ENCODE data around the gene KANK4. TPM values are rescaled to one million over a fixed set of nuclear protein-coding genes. Genes with fewer than 3 reads are reported as not detected.
A peak's percentile ranks its signal among the peaks of the same experiment; 100 is the strongest.

KANK4 gene
- polyA plus RNA-seq, 2 of the 4 experiments (the other 2 are of a cell fraction) = 0.66 to 0.81 TPM

- WGBS (ENCODE audit: missing lambda C conversion rate) = 73% methylated on average over 1 of the region's 1 CpG
- Histone ChIP-seq H3K4me2 (no peak overlapping the region), H3K4me1 (no peaks in the 10 kb centered on the region), H3K4me3 (no peak overlapping the region), H3K27ac (no peak overlapping the region), H3K9me3 (peaks cover 15% of the 10 kb centered on the region; the same call in 2 of the 3 replicates)
- POLR2A ChIA-PET = no interaction called here
- TF ChIP-seq ESRRA (IDR thresholded peaks at IDR 0.05; ENCODE audit: borderline replicate concordance, low read length) = no peak
- TF ChIP-seq FOSL2 (IDR thresholded peaks at IDR 0.05) = no peak
- TF ChIP-seq FOSL2 (CRISPR knock-in tag; IDR thresholded peaks at IDR 0.05) = peak; percentile 36; the same call in 1 of the 2 replicates
- peak in 1 of 2 experiments; percentile 25 for DNase-seq (ENCODE audit: low read depth in 1 of 2, low spot score in 1 of 2)
- CTCF ChIA-PET = interaction anchor here (0.8 to 1.3 kb wide), 4 partner anchors 94 to 197 kb away, joined by 3 to 5 read pairs (median 3); no protein-coding TSS in a partner anchor
- FAIRE-seq = no peak
- no peak for ATAC-seq
These were observed 109.2 kb downstream of the KANK4 start for GRCh38 chr1:62209931-62210595.

GRCh38 chr1:62208970-62209369 is 110.3 kb downstream of the KANK4 start:
- DNase-seq (ENCODE audit: low read depth in 1 of 2, low spot score in 1 of 2) (no peak), ATAC-seq (no peak), FAIRE-seq (no peak)
- TF ChIP-seq KDM1A (IDR thresholded peaks at IDR 0.05; ENCODE audit: low read depth) (no peak), CBX8 (IDR thresholded peaks at IDR 0.05) (no peak), ZSCAN20 (CRISPR knock-in tag; IDR thresholded peaks at IDR 0.05) (no peak), ZC3H11A (IDR thresholded peaks at IDR 0.05) (no peak), ATOH8 (CRISPR knock-in tag; IDR thresholded peaks at IDR 0.05; ENCODE audit: low read depth) (no peak), ZNF302 (CRISPR knock-in tag; IDR thresholded peaks at IDR 0.05) (no peak), NR3C1 (IDR thresholded peaks at IDR 0.05) (no peak), RARB (CRISPR knock-in tag; IDR thresholded peaks at IDR 0.05) (no peak), CBX2 (IDR thresholded peaks at IDR 0.05; ENCODE audit: borderline replicate concordance, low read depth) (no peak), HOXB5 (CRISPR knock-in tag; IDR thresholded peaks at IDR 0.05) (no peak), FOSL2 (IDR thresholded peaks at IDR 0.05) (no peak), FOSL2 (CRISPR knock-in tag; IDR thresholded peaks at IDR 0.05) (no peak), RCOR1 (IDR thresholded peaks at IDR 0.05; ENCODE audit: low read depth, low read length) (no peak), CTCF (IDR thresholded peaks at IDR 0.05) (no peak), SMC3 (IDR thresholded peaks at IDR 0.05) (no peak), JUNB (IDR thresholded peaks at IDR 0.05) (no peak), HES2 (IDR thresholded peaks at IDR 0.05) (no peak), RFX5 (IDR thresholded peaks at IDR 0.05) (no peak), EHF (CRISPR knock-in tag; IDR thresholded peaks at IDR 0.05) (no peak), POLR2AphosphoS2 (conservative IDR thresholded peaks at IDR 0.05; ENCODE audit: low read length) (no peak), MAZ (IDR thresholded peaks at IDR 0.05; ENCODE audit: borderline replicate concordance, low read depth, low read length) (no peak)
- Histone ChIP-seq H3K4me2 (no peak overlapping the region), H3K9me3 (peaks cover 15% of the 10 kb centered on the region; the same call in 2 of the 3 replicates), H3K27ac (no peak overlapping the region), H3K4me1 (no peaks in the 10 kb centered on the region), H3K4me3 (no peak overlapping the region)
- ChIA-PET CTCF (no interaction called here), POLR2A (no interaction called here)
- WGBS (ENCODE audit: missing lambda C conversion rate) = 43% methylated on average over 1 of the region's 1 CpG

- H3K4me3 ChIP-seq = no peak overlapping the region
- peaks cover 15% of the 10 kb centered on the region; the same call in 2 of the 3 replicates for H3K9me3 ChIP-seq
- ATAC-seq = no peak
- no peaks in the 10 kb centered on the region for H3K4me1 ChIP-seq
- no peak for DNase-seq (ENCODE audit: low read depth in 1 of 2, low spot score in 1 of 2)
- no peak for FAIRE-seq
- CTCF ChIA-PET = interaction anchor here (1.0 kb wide), 1 partner anchor 32 kb away, joined by 4 read pairs; no protein-coding TSS in a partner anchor
- H3K4me2 ChIP-seq = no peak overlapping the region
- no peak overlapping the region for H3K27ac ChIP-seq
- WGBS (ENCODE audit: missing lambda C conversion rate) = 70% methylated on average over 5 of the region's 5 CpGs
- POLR2A ChIA-PET = no interaction called here
- TF ChIP-seq CEBPB (IDR thresholded peaks at IDR 0.05) = no peak
- no peak for TF ChIP-seq HDAC2 (IDR thresholded peaks at IDR 0.05)
- TF ChIP-seq CHD4 (IDR thresholded peaks at IDR 0.05; ENCODE audit: borderline replicate concordance) = no peak
- TF ChIP-seq PBX3 (IDR thresholded peaks at IDR 0.05) = no peak
- no peak for TF ChIP-seq MYC (IDR thresholded peaks at IDR 0.05; ENCODE audit: borderline replicate concordance, low read length)
- no peak for TF ChIP-seq TFCP2L1 (CRISPR knock-in tag; IDR thresholded peaks at IDR 0.05)
- no peak for TF ChIP-seq CTCF (IDR thresholded peaks at IDR 0.05)
- no peak for TF ChIP-seq PHF8 (IDR thresholded peaks at IDR 0.05; ENCODE audit: borderline replicate concordance, low read depth)
- TF ChIP-seq RAD21 (conservative IDR thresholded peaks at IDR 0.05 in 1 of 2, IDR thresholded peaks at IDR 0.05 in 1 of 2) = no peak
- no peak for TF ChIP-seq KDM1A (IDR thresholded peaks at IDR 0.05; ENCODE audit: low read depth)
- TF ChIP-seq FOSL2 (IDR thresholded peaks at IDR 0.05) = no peak
- TF ChIP-seq FOSL2 (CRISPR knock-in tag; IDR thresholded peaks at IDR 0.05) = no peak
These were observed 111.1 kb downstream of the KANK4 start for GRCh38 chr1:62208087-62208486.

All from A549 (cell line).